ENCODE measurements around the gene PALLD. TPM values are rescaled to one million over a fixed set of nuclear protein-coding genes. Genes with fewer than 3 reads are reported as not detected.

PALLD gene
- total RNA-seq, 1 experiment from 2014 or later: 26.7 TPM

DNA sequence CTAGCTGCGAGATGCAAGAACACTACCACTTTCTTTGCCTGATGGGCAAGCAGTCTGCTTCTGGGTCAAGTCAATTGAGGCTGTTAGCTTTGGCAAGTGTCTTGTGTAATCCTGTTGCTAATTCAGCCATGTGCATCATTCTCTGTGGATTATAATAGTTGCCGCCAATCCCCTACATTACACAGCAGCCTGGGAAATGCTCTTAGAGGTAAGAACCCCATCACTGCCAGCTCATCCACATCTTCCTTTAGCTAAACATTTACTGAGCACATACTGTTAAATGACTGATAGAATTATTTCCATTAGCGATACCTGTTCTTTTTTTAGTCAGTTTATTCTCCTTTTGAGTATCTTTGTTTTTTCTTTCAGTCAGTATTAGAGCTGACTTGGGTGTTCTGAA, 397.0 kb downstream of the PALLD start:
- H3K27me3 ChIP-seq (ENCODE audit: low read length): no peaks in the 10 kb centered on the region
- peaks cover 13% of the 10 kb centered on the region for H3K36me3 ChIP-seq (ENCODE audit: low read depth, low read length)
- H3K9me2 ChIP-seq (replicated peaks; ENCODE audit: low read length): no peaks in the 10 kb centered on the region
- no peak overlapping the region for H3K9ac ChIP-seq (ENCODE audit: low read length)
- DNase-seq: no peak
- H3K9me3 ChIP-seq (ENCODE audit: low read length): no peaks in the 10 kb centered on the region
- no peak overlapping the region for H3K4me2 ChIP-seq (ENCODE audit: low read length)
- no peaks in the 10 kb centered on the region for H3F3A ChIP-seq (ENCODE audit: low read length, unreplicated experiment)
- BruUV-seq (replicated peaks): no TSS peak
- H3K4me1 ChIP-seq (ENCODE audit: insufficient read depth, low read length): no peaks in the 10 kb centered on the region
- POLR2A ChIA-PET (ENCODE audit: unreplicated experiment): no interaction called here
- no peak overlapping the region for H3K4me3 ChIP-seq (ENCODE audit: low read length)
- no peak for TF ChIP-seq CTCF (conservative IDR thresholded peaks at IDR 0.05; ENCODE audit: low read depth, low read length)
- TF ChIP-seq EZH2phosphoT487 (IDR thresholded peaks at IDR 0.05; ENCODE audit: borderline replicate concordance, low read length): no peak
- TF ChIP-seq EZH2 (IDR thresholded peaks at IDR 0.05; ENCODE audit: low read length, unreplicated experiment): no peak
- no peak for ATAC-seq
- H3K79me2 ChIP-seq (ENCODE audit: low read length): no peaks in the 10 kb centered on the region
- CTCF ChIA-PET: no interaction called here
- no peak overlapping the region for H2AFZ ChIP-seq (ENCODE audit: low read length)
- H4K20me1 ChIP-seq (ENCODE audit: low read length): no peaks in the 10 kb centered on the region
- H3K27ac ChIP-seq (ENCODE audit: low read length): no peak overlapping the region
- intact Hi-C loops (cut with micrococcal nuclease): no loop called here

DNA sequence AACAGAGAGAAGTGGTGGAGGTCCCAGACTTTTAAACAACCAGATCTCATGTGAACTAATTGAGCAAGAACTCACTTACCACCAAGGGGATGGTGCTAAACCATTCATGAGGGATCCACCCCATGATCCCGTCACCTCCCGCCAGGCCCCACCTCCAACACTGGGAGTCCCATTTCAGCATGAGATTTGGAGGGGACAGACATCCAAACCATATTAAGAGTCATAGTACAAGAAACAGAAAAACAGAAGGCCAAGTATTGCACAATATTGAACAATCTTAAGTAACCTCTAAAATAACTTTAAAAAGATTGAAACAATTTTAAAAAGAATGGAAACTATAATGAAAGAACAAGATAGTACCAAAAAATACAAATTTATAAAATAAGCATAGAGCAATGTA, 403.2 kb downstream of the PALLD start:
- intact Hi-C loops (cut with micrococcal nuclease): no loop called here
- no peak for DNase-seq
- H3K4me1 ChIP-seq (ENCODE audit: insufficient read depth, low read length): no peaks in the 10 kb centered on the region
- H3K9me2 ChIP-seq (replicated peaks; ENCODE audit: low read length): no peaks in the 10 kb centered on the region
- ATAC-seq: no peak
- no peak for TF ChIP-seq EZH2phosphoT487 (IDR thresholded peaks at IDR 0.05; ENCODE audit: borderline replicate concordance, low read length)
- no peak overlapping the region for H3K9ac ChIP-seq (ENCODE audit: low read length)
- H3K27ac ChIP-seq (ENCODE audit: low read length): no peak overlapping the region
- no peak overlapping the region for H3K4me2 ChIP-seq (ENCODE audit: low read length)
- ChIA-PET CTCF (no interaction called here), POLR2A (ENCODE audit: unreplicated experiment) (no interaction called here)
- H3K79me2 ChIP-seq (ENCODE audit: low read length): no peaks in the 10 kb centered on the region
- H3K9me3 ChIP-seq (ENCODE audit: low read length): no peaks in the 10 kb centered on the region
- H3K27me3 ChIP-seq (ENCODE audit: low read length): no peaks in the 10 kb centered on the region
- BruUV-seq (replicated peaks): no TSS peak
- H3K4me3 ChIP-seq (ENCODE audit: low read length): no peak overlapping the region
- H3K36me3 ChIP-seq (ENCODE audit: low read depth, low read length): peaks cover 16% of the 10 kb centered on the region
- H4K20me1 ChIP-seq (ENCODE audit: low read length): no peaks in the 10 kb centered on the region
- H2AFZ ChIP-seq (ENCODE audit: low read length): no peak overlapping the region
- no peaks in the 10 kb centered on the region for H3F3A ChIP-seq (ENCODE audit: low read length, unreplicated experiment)

DNA sequence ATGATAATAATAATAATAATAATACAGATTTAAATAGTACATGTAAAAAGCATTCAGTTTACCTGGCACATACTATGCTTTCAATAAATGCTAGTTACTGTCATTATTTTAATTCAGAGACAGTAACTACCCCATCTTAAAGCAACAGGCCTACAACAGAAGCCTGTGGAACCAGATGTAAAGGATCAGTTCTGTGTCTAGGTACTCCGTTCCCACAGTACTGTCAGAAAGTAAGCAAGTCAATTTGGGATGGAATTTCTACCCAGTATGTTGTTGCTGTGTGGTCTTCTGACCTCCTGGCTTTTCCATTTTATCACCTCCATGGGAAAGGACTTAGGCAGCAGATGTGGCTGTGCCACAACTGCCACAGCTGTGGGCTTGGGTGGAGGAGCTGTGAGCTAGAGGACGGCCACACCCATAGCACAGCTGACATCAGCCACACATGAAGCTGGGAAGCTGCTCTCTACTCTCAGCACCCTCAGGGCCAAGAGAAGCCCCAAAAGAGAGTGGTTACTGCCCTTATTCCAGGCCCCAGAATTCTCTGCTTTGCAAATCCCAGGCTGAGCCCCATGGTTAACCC, 410.4 kb downstream of the PALLD start:
- no peaks in the 10 kb centered on the region for H3F3A ChIP-seq (ENCODE audit: low read length, unreplicated experiment)
- TF ChIP-seq EZH2 (IDR thresholded peaks at IDR 0.05; ENCODE audit: low read length, unreplicated experiment) (no peak), EZH2phosphoT487 (IDR thresholded peaks at IDR 0.05; ENCODE audit: borderline replicate concordance, low read length) (no peak), CTCF (conservative IDR thresholded peaks at IDR 0.05; ENCODE audit: low read depth, low read length) (no peak)
- H3K4me2 ChIP-seq (ENCODE audit: low read length): no peak overlapping the region
- ChIA-PET POLR2A (ENCODE audit: unreplicated experiment) (no interaction called here), CTCF (no interaction called here)
- H4K20me1 ChIP-seq (ENCODE audit: low read length): no peaks in the 10 kb centered on the region
- BruUV-seq (replicated peaks): no TSS peak
- no peaks in the 10 kb centered on the region; the same call in 1 of the 2 replicates for H3K4me1 ChIP-seq (ENCODE audit: insufficient read depth, low read length)
- H3K9me3 ChIP-seq (ENCODE audit: low read length): no peaks in the 10 kb centered on the region
- no peaks in the 10 kb centered on the region for H3K79me2 ChIP-seq (ENCODE audit: low read length)
- H3K9ac ChIP-seq (ENCODE audit: low read length): no peak overlapping the region
- H3K9me2 ChIP-seq (replicated peaks; ENCODE audit: low read length): no peaks in the 10 kb centered on the region
- H2AFZ ChIP-seq (ENCODE audit: low read length): no peak overlapping the region
- H3K4me3 ChIP-seq (ENCODE audit: low read length): no peak overlapping the region
- ATAC-seq: no peak
- no peak for DNase-seq
- no peaks in the 10 kb centered on the region for H3K27me3 ChIP-seq (ENCODE audit: low read length)
- intact Hi-C loops (cut with micrococcal nuclease): no loop called here
- no peak overlapping the region for H3K27ac ChIP-seq (ENCODE audit: low read length)
- peaks cover 12% of the 10 kb centered on the region for H3K36me3 ChIP-seq (ENCODE audit: low read depth, low read length)
